HCT116 (cell line): ENCODE data around the gene C14orf132.

Source experiments
- CTCF ChIP-seq, 3 experiments: fragments of 200-600 bp in 1 of 3; sonication (generic) in 1 of 3; IDR thresholded peaks in 2 of 3; conservative IDR thresholded peaks in 1 of 3; 2 replicates each; pipeline ENCODE4 v1.5.1; 2012 to 2017; ENCODE audit warnings: low read depth in 2 of 3, low read length in 2 of 3, antibody characterized with exemption in 1 of 3, borderline replicate concordance in 1 of 3, control low read depth in 1 of 3, mild to moderate bottlenecking in 1 of 3, mixed read lengths in 1 of 3, mixed run types in 1 of 3, moderate library complexity in 1 of 3; ENCODE audit not compliant: insufficient read depth in 1 of 3
- ELF1 ChIP-seq: IDR thresholded peaks from 2 replicates; pipeline ENCODE4 v1.6.1; 2012; ENCODE audit warnings: low read depth, borderline replicate concordance
- FOSL1 ChIP-seq: IDR thresholded peaks from 2 replicates; pipeline ENCODE4 v1.6.1; 2012; ENCODE audit warnings: low read depth
- MAX ChIP-seq: IDR thresholded peaks from 2 replicates; pipeline ENCODE4 v1.6.1; 2012
- POLR2A ChIP-seq: IDR thresholded peaks from 2 replicates; pipeline ENCODE4 v1.7.0; 2011; ENCODE audit warnings: borderline replicate concordance; ENCODE audit not compliant: insufficient read depth, insufficient read length; ENCODE audit errors: extremely low read depth
- SP1 ChIP-seq: IDR thresholded peaks from 2 replicates; pipeline ENCODE4 v1.6.1; 2012; ENCODE audit warnings: low read depth
- SRF ChIP-seq: IDR thresholded peaks from 2 replicates; pipeline ENCODE4 v1.6.1; 2012; ENCODE audit warnings: low read depth
- TCF7L2 ChIP-seq: IDR thresholded peaks from 2 replicates; pipeline ENCODE4 v1.7.0; 2011; ENCODE audit warnings: borderline replicate concordance, inconsistent platforms; ENCODE audit not compliant: insufficient read depth, insufficient read length; ENCODE audit errors: extremely low read depth
- YY1 ChIP-seq: IDR thresholded peaks from 2 replicates; pipeline ENCODE4 v1.6.1; 2011; ENCODE audit warnings: low read length, low read depth, moderate library complexity, mild to moderate bottlenecking; ENCODE audit not compliant: insufficient replicate concordance; ENCODE audit errors: extremely low read depth
- ZFX ChIP-seq: fragments of 450-650 bp; IDR thresholded peaks from 2 replicates; pipeline ENCODE4 v1.6.1; 2017
- ZNF274 ChIP-seq: fragments of 200-500 bp; sonication (Bioruptor generic); IDR thresholded peaks from 2 replicates; pipeline ENCODE4 v1.6.1; 2014; ENCODE audit warnings: mild to moderate bottlenecking, low read depth, low read length, inconsistent platforms

GRCh38 chr14:96135285-96135684 lies 96.1 kb downstream of the C14orf132 start:
- TF ChIP-seq CTCF (IDR thresholded peaks at IDR 0.05 in 2 of 3, conservative IDR thresholded peaks at IDR 0.05 in 1 of 3; ENCODE audit: borderline replicate concordance in 1 of 3, insufficient read depth in 1 of 3, low read depth in 2 of 3, low read length in 2 of 3) (no peak), ZNF274 (no peak), MAX (no peak), ZFX (no peak), POLR2A (no peak), FOSL1 (no peak), TCF7L2 (no peak), ELF1 (no peak), YY1 (no peak), SRF (no peak), SP1 (no peak)
